ENCODE results near the gene CLDN6.
A peak's percentile ranks its signal among the peaks of the same experiment; 100 is the strongest.
"Not testable (repeated sequence)": the region's sequence is repeated elsewhere in the genome, so short reads cannot be mapped to it uniquely, and the experiment has no call there.

Gene CLDN6

GRCh38 chr16:3017794-3018506, at the start of gene CLDN6:
Gene CLDN6, minus strand, starts transcription at chr16:3018183. Its CDS starts 2,162 bp downstream, at chr16:3016021.
- DNase-seq (ENCODE audit: low read depth in 2 of 2) = no peak

GRCh38 chr16:3066440-3066748, 48.4 kb upstream of the CLDN6 start:
- no peak for DNase-seq (ENCODE audit: low read depth in 2 of 2)

GRCh38 chr16:3065742-3066439, 47.9 kb upstream of the CLDN6 start:
- no peak for DNase-seq (ENCODE audit: low read depth in 2 of 2)

- peak; percentile 59 to 65 for DNase-seq (ENCODE audit: low read depth in 2 of 2)
Observed at GRCh38 chr16:3065069-3065741, 47.2 kb upstream of the CLDN6 start, which contains the start of gene IL32. Gene IL32, plus strand, starts transcription at chr16:3065640. Its CDS starts 172 bp downstream, at chr16:3065812.

- DNase-seq (ENCODE audit: low read depth in 2 of 2) = no peak
Observed at GRCh38 chr16:3063625-3064386, 45.8 kb upstream of the CLDN6 start.

GRCh38 chr16:3062553-3062952, 44.6 kb upstream of the CLDN6 start:
- no peak for DNase-seq (ENCODE audit: low read depth in 2 of 2)

- no peak for DNase-seq (ENCODE audit: low read depth in 2 of 2)
Observed at GRCh38 chr16:3060339-3061127, 42.5 kb upstream of the CLDN6 start.

- no peak for DNase-seq (ENCODE audit: low read depth in 2 of 2)
Observed at GRCh38 chr16:3059723-3060242, 41.8 kb upstream of the CLDN6 start.

- peak; percentile 84 to 86 for DNase-seq (ENCODE audit: low read depth in 2 of 2)
Observed at GRCh38 chr16:3059041-3059722, 41.2 kb upstream of the CLDN6 start.

GRCh38 chr16:3058139-3059030, 40.4 kb upstream of the CLDN6 start:
- DNase-seq (ENCODE audit: low read depth in 2 of 2) = peak in 1 of 2 donors; percentile 51

- no peak for DNase-seq (ENCODE audit: low read depth in 2 of 2)
Observed at GRCh38 chr16:3057181-3058138, 39.5 kb upstream of the CLDN6 start.

GRCh38 chr16:3056336-3057180, 38.6 kb upstream of the CLDN6 start:
- DNase-seq (ENCODE audit: low read depth in 2 of 2) = no peak

- DNase-seq (ENCODE audit: low read depth in 2 of 2) = not testable (repeated sequence)
Observed at GRCh38 chr16:3055734-3056115, 37.7 kb upstream of the CLDN6 start.

GRCh38 chr16:3054965-3055733, 37.2 kb upstream of the CLDN6 start:
- no peak for DNase-seq (ENCODE audit: low read depth in 2 of 2)

GRCh38 chr16:3053330-3053710, 35.3 kb upstream of the CLDN6 start:
- not testable (repeated sequence) for DNase-seq (ENCODE audit: low read depth in 2 of 2)

- DNase-seq (ENCODE audit: low read depth in 2 of 2) = not testable (repeated sequence)
Observed at GRCh38 chr16:3052571-3053329, 34.8 kb upstream of the CLDN6 start.
